Mesendoderm (in vitro differentiated cells): ENCODE data around the gene PNPLA8.

Experiments used
- DNase-seq: peaks from one replicate; pipeline ENCODE4 v3.0.0; 2013
- H2AK5ac ChIP-seq: 2 replicates; pipeline ENCODE4 v1.6.1; 2013; ENCODE audit warnings: low read length, inconsistent platforms
- H2BK120ac ChIP-seq: 2 replicates; pipeline ENCODE4 v1.6.1; 2013; ENCODE audit warnings: low read depth, mild to moderate bottlenecking, low read length, moderate library complexity, mixed read lengths
- H2BK15ac ChIP-seq: replicated peaks from 2 replicates; pipeline ENCODE4 v1.6.1; 2013; ENCODE audit warnings: low read depth, mild to moderate bottlenecking, moderate library complexity
- H2BK5ac ChIP-seq: 2 replicates; pipeline ENCODE4 v1.6.1; 2013; ENCODE audit warnings: low read length, inconsistent platforms
- H3K18ac ChIP-seq: 2 replicates; pipeline ENCODE4 v1.6.1; 2013; ENCODE audit warnings: mild to moderate bottlenecking, low read length, mixed read lengths
- H3K23ac ChIP-seq: one replicate; pipeline ENCODE4 v1.6.1; 2013; ENCODE audit warnings: low read length
- H3K27ac ChIP-seq: 2 replicates; pipeline ENCODE4 v1.5.1; 2013; ENCODE audit warnings: low read depth, mild to moderate bottlenecking, inconsistent platforms, low read length, moderate library complexity
- H3K27me3 ChIP-seq: 2 replicates; pipeline ENCODE4 v1.6.1; 2013; ENCODE audit warnings: low read length, control low read depth, mild to moderate bottlenecking, inconsistent platforms; ENCODE audit not compliant: insufficient read depth, poor library complexity
- H3K36me3 ChIP-seq: 2 replicates; pipeline ENCODE4 v1.6.1; 2013; ENCODE audit warnings: low read length, inconsistent platforms; ENCODE audit not compliant: control insufficient read depth, insufficient read depth
- H3K4ac ChIP-seq: one replicate; pipeline ENCODE4 v1.6.1; 2013; ENCODE audit warnings: low read depth, mild to moderate bottlenecking, low read length, moderate library complexity
- H3K4me1 ChIP-seq: 2 replicates; pipeline ENCODE4 v1.6.1; 2013; ENCODE audit warnings: low read depth, low read length, inconsistent platforms; ENCODE audit not compliant: control insufficient read depth
- H3K4me2 ChIP-seq: 2 replicates; pipeline ENCODE4 v1.6.1; 2013; ENCODE audit warnings: low read length
- H3K4me3 ChIP-seq: 2 replicates; pipeline ENCODE4 v1.5.1; 2013; ENCODE audit warnings: mild to moderate bottlenecking, low read length
- H3K56ac ChIP-seq: one replicate; pipeline ENCODE4 v1.6.1; 2013; ENCODE audit warnings: low read length
- H3K79me1 ChIP-seq: 2 replicates; pipeline ENCODE4 v1.6.1; 2013; ENCODE audit warnings: low read length, inconsistent platforms
- H3K79me2 ChIP-seq: 2 replicates; pipeline ENCODE4 v1.6.1; 2013; ENCODE audit warnings: mild to moderate bottlenecking, low read length; ENCODE audit not compliant: control insufficient read depth, insufficient read depth
- H3K9ac ChIP-seq: 2 replicates; pipeline ENCODE4 v1.6.1; 2013; ENCODE audit warnings: low read length, inconsistent platforms
- H4K5ac ChIP-seq: one replicate; pipeline ENCODE4 v1.6.1; 2013; ENCODE audit warnings: low read length
- H4K8ac ChIP-seq: one replicate; pipeline ENCODE4 v1.6.1; 2013; ENCODE audit warnings: low read depth, mild to moderate bottlenecking, control low read depth, low read length, moderate library complexity
- whole genome bisulfite sequencing: extraction: QIAGEN DNeasy Blood & Tissue Kit; methylation state at CpG from one replicate; pipeline ENCODE4 v1.1.7; 2013; ENCODE audit warnings: low lambda C conversion rate, missing lambda C conversion rate; ENCODE audit not compliant: insufficient coverage; ENCODE audit errors: extremely low coverage; 5-methylcytosine and 5-hydroxymethylcytosine counted together

PNPLA8 gene

GRCh38 chr7:108525327-108525984 is 479 bp downstream of the PNPLA8 start:
- no peak overlapping the region for H3K18ac ChIP-seq
- H3K9ac ChIP-seq, result peak overlapping the region; percentile 88
- peak overlapping the region; percentile 76 for H3K27ac ChIP-seq
- no peak overlapping the region for H2BK120ac ChIP-seq
- no peaks in the 10 kb centered on the region for H3K36me3 ChIP-seq
- peak; percentile 93 for DNase-seq
- H4K8ac ChIP-seq, result no peak overlapping the region
- no peak overlapping the region for H4K5ac ChIP-seq
- no peak overlapping the region for H2AK5ac ChIP-seq
- peaks cover 4% of the 10 kb centered on the region for H3K79me1 ChIP-seq
- H3K4me2 ChIP-seq, result peak overlapping the region; percentile 91
- no CpG with 5 or more reads among the region's 22 CpGs for WGBS
- peak overlapping the region; percentile 94 for H3K56ac ChIP-seq
- peaks cover 7% of the 10 kb centered on the region for H3K79me2 ChIP-seq
- peak overlapping the region; percentile 77 for H3K4me3 ChIP-seq
- H3K27me3 ChIP-seq, result no peaks in the 10 kb centered on the region
- H3K4ac ChIP-seq, result no peak overlapping the region
- H2BK5ac ChIP-seq, result peak overlapping the region; percentile 60
- H2BK15ac ChIP-seq, result no peak overlapping the region
- peaks cover 6% of the 10 kb centered on the region for H3K4me1 ChIP-seq
- H3K23ac ChIP-seq, result no peak overlapping the region

- no peak overlapping the region for H3K23ac ChIP-seq
- peaks cover 6% of the 10 kb centered on the region for H3K4me1 ChIP-seq
- no peaks in the 10 kb centered on the region for H3K36me3 ChIP-seq
- no peak overlapping the region for H4K8ac ChIP-seq
- H3K4me3 ChIP-seq, result no peak overlapping the region
- no CpG with 5 or more reads among the region's 2 CpGs for WGBS
- peaks cover 7% of the 10 kb centered on the region for H3K79me2 ChIP-seq
- H3K18ac ChIP-seq, result no peak overlapping the region
- H3K9ac ChIP-seq, result no peak overlapping the region
- H2AK5ac ChIP-seq, result no peak overlapping the region
- no peak overlapping the region for H4K5ac ChIP-seq
- no peaks in the 10 kb centered on the region for H3K27me3 ChIP-seq
- no peak overlapping the region for H3K27ac ChIP-seq
- no peak overlapping the region for H3K56ac ChIP-seq
- H3K4ac ChIP-seq, result no peak overlapping the region
- peaks cover 4% of the 10 kb centered on the region for H3K79me1 ChIP-seq
- H2BK15ac ChIP-seq, result no peak overlapping the region
- no peak for DNase-seq
- no peak overlapping the region for H2BK5ac ChIP-seq
- no peak overlapping the region for H3K4me2 ChIP-seq
- H2BK120ac ChIP-seq, result no peak overlapping the region
Measured at GRCh38 chr7:108522780-108523179, 3.2 kb downstream of the PNPLA8 start.

GRCh38 chr7:108517951-108518350 is 8.0 kb downstream of the PNPLA8 start:
- H3K4me1 ChIP-seq, result peaks cover 4% of the 10 kb centered on the region
- H3K27me3 ChIP-seq, result no peaks in the 10 kb centered on the region
- no peaks in the 10 kb centered on the region for H3K79me1 ChIP-seq
- H2BK5ac ChIP-seq, result no peak overlapping the region
- no peak overlapping the region for H3K27ac ChIP-seq
- no peaks in the 10 kb centered on the region for H3K79me2 ChIP-seq
- no peak overlapping the region for H3K18ac ChIP-seq
- no peak overlapping the region for H3K56ac ChIP-seq
- H4K5ac ChIP-seq, result no peak overlapping the region
- H3K4me2 ChIP-seq, result no peak overlapping the region
- H2AK5ac ChIP-seq, result no peak overlapping the region
- no CpG with 5 or more reads among the region's 3 CpGs for WGBS
- H3K36me3 ChIP-seq, result no peaks in the 10 kb centered on the region
- H3K9ac ChIP-seq, result no peak overlapping the region
- H2BK120ac ChIP-seq, result no peak overlapping the region
- H3K4ac ChIP-seq, result no peak overlapping the region
- H4K8ac ChIP-seq, result no peak overlapping the region
- no peak overlapping the region for H3K4me3 ChIP-seq
- DNase-seq, result no peak
- no peak overlapping the region for H2BK15ac ChIP-seq
- no peak overlapping the region for H3K23ac ChIP-seq

GRCh38 chr7:108515630-108516029 is 10.3 kb downstream of the PNPLA8 start:
- no peak for DNase-seq
- Histone ChIP-seq H3K27me3 (no peaks in the 10 kb centered on the region), H2BK15ac (no peak overlapping the region), H3K9ac (no peak overlapping the region), H3K4me3 (no peak overlapping the region), H3K4ac (no peak overlapping the region), H3K18ac (no peak overlapping the region), H3K36me3 (no peaks in the 10 kb centered on the region), H3K4me2 (no peak overlapping the region), H3K27ac (no peak overlapping the region), H2BK5ac (no peak overlapping the region), H3K56ac (no peak overlapping the region), H3K79me2 (no peaks in the 10 kb centered on the region), H4K5ac (no peak overlapping the region), H3K4me1 (no peaks in the 10 kb centered on the region), H3K79me1 (no peaks in the 10 kb centered on the region), H3K23ac (no peak overlapping the region), H2AK5ac (no peak overlapping the region), H4K8ac (no peak overlapping the region), H2BK120ac (no peak overlapping the region)
- WGBS, result no CpG with 5 or more reads among the region's 2 CpGs

GRCh38 chr7:108515013-108515412 is 10.9 kb downstream of the PNPLA8 start:
- H3K4ac ChIP-seq, result no peak overlapping the region
- no peaks in the 10 kb centered on the region for H3K27me3 ChIP-seq
- WGBS, result no CpG with 5 or more reads among the region's 3 CpGs
- H2BK15ac ChIP-seq, result no peak overlapping the region
- H3K9ac ChIP-seq, result no peak overlapping the region
- H3K4me1 ChIP-seq, result no peaks in the 10 kb centered on the region
- no peak overlapping the region for H3K4me3 ChIP-seq
- H4K5ac ChIP-seq, result no peak overlapping the region
- no peak overlapping the region for H3K23ac ChIP-seq
- H3K79me1 ChIP-seq, result no peaks in the 10 kb centered on the region
- H3K79me2 ChIP-seq, result no peaks in the 10 kb centered on the region
- no peak overlapping the region for H3K56ac ChIP-seq
- DNase-seq, result no peak
- no peak overlapping the region for H2AK5ac ChIP-seq
- H4K8ac ChIP-seq, result no peak overlapping the region
- no peak overlapping the region for H3K27ac ChIP-seq
- H2BK5ac ChIP-seq, result no peak overlapping the region
- H3K36me3 ChIP-seq, result no peaks in the 10 kb centered on the region
- no peak overlapping the region for H3K18ac ChIP-seq
- H2BK120ac ChIP-seq, result no peak overlapping the region
- H3K4me2 ChIP-seq, result no peak overlapping the region

- no peaks in the 10 kb centered on the region for H3K79me1 ChIP-seq
- no peak overlapping the region for H2AK5ac ChIP-seq
- no peak overlapping the region for H3K56ac ChIP-seq
- no CpG with 5 or more reads among the region's 4 CpGs for WGBS
- no peak overlapping the region for H3K27ac ChIP-seq
- H3K36me3 ChIP-seq, result no peaks in the 10 kb centered on the region
- H2BK5ac ChIP-seq, result no peak overlapping the region
- H3K27me3 ChIP-seq, result no peaks in the 10 kb centered on the region
- H4K5ac ChIP-seq, result no peak overlapping the region
- DNase-seq, result no peak
- H3K9ac ChIP-seq, result no peak overlapping the region
- no peak overlapping the region for H3K4ac ChIP-seq
- no peaks in the 10 kb centered on the region for H3K79me2 ChIP-seq
- no peak overlapping the region for H2BK120ac ChIP-seq
- H3K4me3 ChIP-seq, result no peak overlapping the region
- H3K4me1 ChIP-seq, result no peaks in the 10 kb centered on the region
- no peak overlapping the region for H3K18ac ChIP-seq
- H3K4me2 ChIP-seq, result no peak overlapping the region
- no peak overlapping the region for H2BK15ac ChIP-seq
- no peak overlapping the region for H3K23ac ChIP-seq
- no peak overlapping the region for H4K8ac ChIP-seq
Measured at GRCh38 chr7:108511939-108512338, 14.0 kb downstream of the PNPLA8 start.
